ENCODE measurements around the gene RHBDL1. TPM values are rescaled to one million over a fixed set of nuclear protein-coding genes. Genes with fewer than 3 reads are reported as not detected.
A peak's percentile ranks its signal among the peaks of the same experiment; 100 is the strongest.

The RHBDL1 gene
- total and polyA plus RNA-seq, 11 donors: 0.19 to 3.6 (median 1.8) TPM

GRCh38 chr16:694863-695354 is 19.4 kb downstream of the RHBDL1 start:
- no peak for DNase-seq
- H3K36me3 ChIP-seq: no peaks in the 10 kb centered on the region
- no peak overlapping the region for H3K27ac ChIP-seq
- 1 to 5% (median 2%) methylated on average over 14 to 37 of the region's 37 CpGs for WGBS, 4 donors
- peak overlapping the region in 4 of 12 donors; percentile 8 to 51 (median 21) for H3K4me3 ChIP-seq
- peaks cover 11 to 81% (median 57%) of the 10 kb centered on the region in 9 donors for H3K27me3 ChIP-seq
- ATAC-seq: no peak
- peaks cover 0 to 36% (median 15%) of the 10 kb centered on the region in 12 donors for H3K4me1 ChIP-seq
- H3K9me3 ChIP-seq: no peaks in the 10 kb centered on the region
- intact Hi-C loops (cut with DNase I): no loop called here
- TF ChIP-seq POLR2A (IDR thresholded peaks at IDR 0.05) (no peak), CTCF (IDR thresholded peaks at IDR 0.05) (no peak)

GRCh38 chr16:695355-696089 is 20.1 kb downstream of the RHBDL1 start:
- H3K4me1 ChIP-seq: peaks cover 0 to 34% (median 13%) of the 10 kb centered on the region in 12 donors
- peaks cover 14 to 87% (median 63%) of the 10 kb centered on the region in 9 donors for H3K27me3 ChIP-seq
- ATAC-seq: peak in 2 of 4 donors; percentile 5 to 6
- 2 to 9% (median 4%) methylated on average over 9 to 71 of the region's 71 CpGs for WGBS, 4 donors
- intact Hi-C loops (cut with DNase I): no loop called here
- no peaks in the 10 kb centered on the region for H3K36me3 ChIP-seq
- TF ChIP-seq POLR2A (IDR thresholded peaks at IDR 0.05) (no peak), CTCF (IDR thresholded peaks at IDR 0.05) (no peak)
- H3K9me3 ChIP-seq: no peaks in the 10 kb centered on the region
- DNase-seq: no peak
- peak overlapping the region in 5 of 12 donors; percentile 12 to 51 (median 25) for H3K4me3 ChIP-seq
- H3K27ac ChIP-seq: no peak overlapping the region

- DNase-seq (no peak), ATAC-seq (no peak)
- 67 to 73% (median 69%) methylated on average over 19 of the region's 19 CpGs for WGBS, 4 donors
- TF ChIP-seq CTCF (IDR thresholded peaks at IDR 0.05) (no peak), POLR2A (IDR thresholded peaks at IDR 0.05) (no peak)
- Histone ChIP-seq H3K4me3 (no peak overlapping the region), H3K4me1 (peaks cover 0 to 29% (median 13%) of the 10 kb centered on the region in 12 donors), H3K9me3 (no peaks in the 10 kb centered on the region), H3K36me3 (no peaks in the 10 kb centered on the region), H3K27me3 (peaks cover 33 to 99% (median 78%) of the 10 kb centered on the region in 9 donors), H3K27ac (no peak overlapping the region)
- intact Hi-C loops (cut with DNase I): no loop called here
These were observed 23.6 kb downstream of the RHBDL1 start for GRCh38 chr16:698911-699671.
